Activated CD8-positive, alpha-beta T cell treated with anti-CD3 and anti-CD28 coated beads for 36 hours (primary cell): ENCODE data around the gene SLC25A5. TPM values are rescaled to one million over a fixed set of nuclear protein-coding genes. Genes with fewer than 3 reads are reported as not detected.

Experiments
- ATAC-seq: fragments of 200-7000 bp; cut with Tn5 transposase; one replicate; pipeline ENCODE4 v1.10.0; 2021; ENCODE audit warnings: mild to moderate bottlenecking, moderate library complexity
- CTCF ChIA-PET: fragments of 350-600 bp; sonication (Branson Sonifier 250); formaldehyde crosslinking; loops from one replicate; lab custom pipeline; 2021; ENCODE audit warnings: antibody characterized with exemption; lab: Charles Lee
- POLR2A ChIA-PET: fragments of 350-600 bp; sonication (Branson Sonifier 250); formaldehyde crosslinking; loops from one replicate; lab custom pipeline; 2021; ENCODE audit warnings: antibody characterized with exemption; lab: Charles Lee
- DNase-seq: peaks from one replicate; pipeline ENCODE4 v3.0.0-alpha.2; 2020
- H3K27ac Mint-ChIP-seq: one replicate; pipeline ENCODE4 v1.8.0; 2021; ENCODE audit warnings: mild to moderate bottlenecking, mixed read lengths
- H3K27me3 Mint-ChIP-seq: one replicate; pipeline ENCODE4 v1.8.0; 2021; ENCODE audit warnings: mixed read lengths
- H3K36me3 Mint-ChIP-seq: one replicate; pipeline ENCODE4 v1.8.0; 2021; ENCODE audit warnings: low read depth, mixed read lengths
- H3K4me1 Mint-ChIP-seq: one replicate; pipeline ENCODE4 v1.8.0; 2021; ENCODE audit warnings: low read depth, mixed read lengths
- H3K4me3 Mint-ChIP-seq: one replicate; pipeline ENCODE4 v1.8.0; 2021; ENCODE audit warnings: mild to moderate bottlenecking, moderate library complexity, mixed read lengths
- H3K9me3 Mint-ChIP-seq: one replicate; pipeline ENCODE4 v1.8.0; 2021; ENCODE audit warnings: mixed read lengths
- CTCF ChIP-seq: fragments of 200-600 bp; IDR thresholded peaks from one replicate; pipeline ENCODE4 v1.8.0; 2022; ENCODE audit warnings: antibody characterized with exemption, mild to moderate bottlenecking
- intact Hi-C: fragments of 100-400 bp; cut with micrococcal nuclease; formaldehyde crosslinking; loops from one replicate; pipeline ENCODE4 v1.10.0; 2022
- total RNA-seq, 2 experiments: library from RNA; stranded (reverse); gene quantifications; one replicate each; pipeline ENCODE4 v1.2.3, GENCODE V29; 2021

SLC25A5 gene
- total RNA-seq, 2 experiments from 2014 or later = 830 to 839 TPM

- Mint-ChIP-seq H3K36me3 (peaks cover 17% of the 10 kb centered on the region), H3K4me3 (no peak overlapping the region), H3K4me1 (peaks cover 13% of the 10 kb centered on the region), H3K27me3 (no peaks in the 10 kb centered on the region), H3K9me3 (no peaks in the 10 kb centered on the region), H3K27ac (no peak overlapping the region)
- no peak for TF ChIP-seq CTCF
- ChIA-PET CTCF (interaction anchor here (0.8 to 2.4 kb wide), 2 partner anchors 8 to 10 kb away, joined by 3 to 21 read pairs; no protein-coding TSS in a partner anchor), POLR2A (interaction anchor here (0.7 kb wide), 1 partner anchor 427 kb away, joined by 3 read pairs; no protein-coding TSS in a partner anchor)
- ATAC-seq (no peak), DNase-seq (no peak)
- intact Hi-C loops = no loop called here
Measured at GRCh38 chrX:119474615-119475388, 6.6 kb downstream of the SLC25A5 start.

- Mint-ChIP-seq H3K4me3 (no peak overlapping the region), H3K27ac (no peak overlapping the region), H3K9me3 (no peaks in the 10 kb centered on the region), H3K4me1 (peaks cover 8% of the 10 kb centered on the region), H3K36me3 (peaks cover 9% of the 10 kb centered on the region), H3K27me3 (no peaks in the 10 kb centered on the region)
- ChIA-PET POLR2A (interaction anchor here (0.7 kb wide), 1 partner anchor 426 kb away, joined by 3 read pairs; no protein-coding TSS in a partner anchor), CTCF (no interaction called here)
- DNase-seq (no peak), ATAC-seq (no peak)
- no peak for TF ChIP-seq CTCF
- intact Hi-C loops = no loop called here
Measured at GRCh38 chrX:119475389-119476101, 7.3 kb downstream of the SLC25A5 start.

GRCh38 chrX:119477812-119478232, 9.6 kb downstream of the SLC25A5 start:
- no peak overlapping the region for H3K27ac Mint-ChIP-seq
- CTCF ChIA-PET = interaction anchor here (1.0 to 1.6 kb wide), 4 partner anchors 8 to 38 kb away, joined by 3 to 7 read pairs (median 4); no protein-coding TSS in a partner anchor
- ATAC-seq = no peak
- H3K4me3 Mint-ChIP-seq = no peak overlapping the region
- intact Hi-C loops = no loop called here
- POLR2A ChIA-PET = interaction anchor here (1.5 kb wide), 1 partner anchor 8 kb away, joined by 10 read pairs; no protein-coding TSS in a partner anchor
- H3K9me3 Mint-ChIP-seq = no peaks in the 10 kb centered on the region
- H3K36me3 Mint-ChIP-seq = no peaks in the 10 kb centered on the region
- peaks cover 7% of the 10 kb centered on the region for H3K4me1 Mint-ChIP-seq
- DNase-seq = no peak
- no peaks in the 10 kb centered on the region for H3K27me3 Mint-ChIP-seq
- TF ChIP-seq CTCF = no peak

GRCh38 chrX:119478504-119478903, 10.3 kb downstream of the SLC25A5 start:
- DNase-seq = no peak
- peaks cover 8% of the 10 kb centered on the region for H3K4me1 Mint-ChIP-seq
- POLR2A ChIA-PET = interaction anchor here (1.5 kb wide), 1 partner anchor 9 kb away, joined by 10 read pairs; no protein-coding TSS in a partner anchor
- H3K36me3 Mint-ChIP-seq = no peaks in the 10 kb centered on the region
- no peak overlapping the region for H3K27ac Mint-ChIP-seq
- ATAC-seq = no peak
- TF ChIP-seq CTCF = no peak
- no peaks in the 10 kb centered on the region for H3K27me3 Mint-ChIP-seq
- intact Hi-C loops = no loop called here
- CTCF ChIA-PET = interaction anchor here (1.0 to 1.6 kb wide), 4 partner anchors 9 to 37 kb away, joined by 3 to 7 read pairs (median 4); no protein-coding TSS in a partner anchor
- H3K4me3 Mint-ChIP-seq = no peak overlapping the region
- H3K9me3 Mint-ChIP-seq = no peaks in the 10 kb centered on the region
